K562 treated with DMSO at 1 percent for 12 hours (cell line): Measurements from ENCODE around the gene ZNF358. TPM values are rescaled to one million over a fixed set of nuclear protein-coding genes. Genes with fewer than 3 reads are reported as not detected.

ENCODE experiments used
- total RNA-seq: library from RNA; unstranded; fragments of 300-600 nt; gene quantifications from 2 replicates; pipeline ENCODE4 v1.2.3, GENCODE V29; 2022; ENCODE audit not compliant: insufficient read depth

The ZNF358 gene
- total RNA-seq: 37.4 and 37.7 TPM in 2 replicates

GRCh38 chr19:7515645-7516151 is at the start of gene ZNF358:
ZNF358 (plus strand) TSS chr19:7516103; CDS start chr19:7519243, 3,140 bp downstream.

GRCh38 chr19:7488736-7489353 is 27.1 kb upstream of the ZNF358 start, which contains the start of gene PEX11G:
PEX11G (minus strand) TSS chr19:7489035; CDS start chr19:7489010, 25 bp downstream.

GRCh38 chr19:7522072-7522922 is 6.4 kb downstream of the ZNF358 start, which contains the start of gene MCOLN1:
MCOLN1 (plus strand) TSS chr19:7522624; CDS start chr19:7522751, 127 bp downstream.

GRCh38 chr19:7535047-7535997 is 19.4 kb downstream of the ZNF358 start, which contains the start of gene PNPLA6:
PNPLA6 (plus strand) TSS chr19:7535717; CDS start chr19:7535789, 72 bp downstream.

Other genes with a start within 250 kb of the ZNF358 start
- 0.18 and 1.1 TPM in 2 replicates for gene INSR, start 221.7 kb upstream of the ZNF358 start, total RNA-seq
- 17.3 and 31.3 TPM in 2 replicates for gene ARHGEF18, start 167.2 kb upstream of the ZNF358 start, total RNA-seq
- gene PEX11G, start 27.1 kb upstream of the ZNF358 start, total RNA-seq: 4.0 and 5.8 TPM in 2 replicates
- gene MCOLN1, start 6.5 kb downstream of the ZNF358 start, total RNA-seq: 27.5 and 31.3 TPM in 2 replicates
- gene PNPLA6, start 19.6 kb downstream of the ZNF358 start, total RNA-seq: 50.6 and 74.7 TPM in 2 replicates
- gene CAMSAP3, start 79.8 kb downstream of the ZNF358 start, total RNA-seq: 3.2 TPM in 2 replicates
- gene XAB2, start 113.4 kb downstream of the ZNF358 start, total RNA-seq: 74.0 and 83.3 TPM in 2 replicates
- 29.4 and 35.4 TPM in 2 replicates for gene PET100, start 113.7 kb downstream of the ZNF358 start, total RNA-seq
- 9.5 TPM in 1 of 2 replicates, not detected in the other for gene PCP2, start 117.6 kb downstream of the ZNF358 start, total RNA-seq
- gene STXBP2, start 121.0 kb downstream of the ZNF358 start, total RNA-seq: 181 and 188 TPM in 2 replicates
- gene RETN, start 152.9 kb downstream of the ZNF358 start, total RNA-seq: not detected in 2 replicates
- gene MCEMP1, start 161.0 kb downstream of the ZNF358 start, total RNA-seq: 1.3 and 1.7 TPM in 2 replicates
- gene TRAPPC5, start 164.7 kb downstream of the ZNF358 start, total RNA-seq: 75.0 and 172 TPM in 2 replicates
- gene FCER2, start 186.0 kb downstream of the ZNF358 start, total RNA-seq: 1.0 TPM in 1 of 2 replicates, not detected in the other
- not detected in 2 replicates for gene CLEC4G, start 216.0 kb downstream of the ZNF358 start, total RNA-seq
- not detected in 2 replicates for gene CD209, start 231.4 kb downstream of the ZNF358 start, total RNA-seq
- gene CLEC4M, start 247.1 kb downstream of the ZNF358 start, total RNA-seq: 0.37 TPM in 1 of 2 replicates, not detected in the other